BJ (cell line): ENCODE data around the gene LTA. TPM values are rescaled to one million over a fixed set of nuclear protein-coding genes. Genes with fewer than 3 reads are reported as not detected.

Experiments used
- CTCF ChIA-PET: fragments of 350-600 bp; formaldehyde crosslinking; extraction: SDS; loops from one replicate; lab custom pipeline; 2021; ENCODE audit warnings: antibody characterized with exemption, inconsistent platforms; lab: Yijun Ruan, JAX
- POLR2A ChIA-PET: fragments of 300-600 bp; sonication (Branson Sonifier 250); formaldehyde crosslinking; extraction: SDS; loops from one replicate; lab custom pipeline; 2021; ENCODE audit warnings: antibody characterized with exemption; lab: Charles Lee
- DNase-seq: peaks from one replicate; pipeline ENCODE4 v3.0.0-alpha.2; 2011; ENCODE audit warnings: low read depth
- H3K27me3 ChIP-seq: 2 replicates; pipeline ENCODE4 v1.6.0; 2011; ENCODE audit warnings: low read length; ENCODE audit not compliant: control insufficient read depth, insufficient read depth
- H3K36me3 ChIP-seq: 2 replicates; pipeline ENCODE4 v1.5.1; 2011; ENCODE audit warnings: low read length; ENCODE audit not compliant: control insufficient read depth, insufficient read depth
- H3K4me3 ChIP-seq: 2 replicates; pipeline ENCODE4 v1.5.1; 2011; ENCODE audit warnings: low read depth, mild to moderate bottlenecking, control low read depth, low read length
- CTCF ChIP-seq: IDR thresholded peaks from 2 replicates; pipeline ENCODE4 v1.5.1; 2011; ENCODE audit warnings: low read depth, mild to moderate bottlenecking, control low read depth, inconsistent platforms, low read length, moderate library complexity; ENCODE audit not compliant: insufficient read depth
- polyA plus RNA-seq: library from polyadenylated mRNA; depleted of rRNA; stranded (reverse); fragments of >200 nt; gene quantifications from 2 replicates; pipeline ENCODE4 v1.2.3, GENCODE V29; 2011

LTA gene
- polyA plus RNA-seq, 1 experiment = not detected

GRCh38 chr6:31559606-31559957, 12.5 kb upstream of the LTA start:
- Histone ChIP-seq H3K36me3 (peaks cover 16% of the 10 kb centered on the region), H3K27me3 (no peaks in the 10 kb centered on the region), H3K4me3 (no peak overlapping the region)
- POLR2A ChIA-PET = no interaction called here
- CTCF ChIA-PET = interaction anchor here (0.7 to 3.6 kb wide), 7 partner anchors 12 to 37 kb away, joined by 3 to 29 read pairs (median 3); partner anchors contain the start of genes ATP6V1G2, DDX39B, LST1 and LTB
- DNase-seq = no peak
- no peak for TF ChIP-seq CTCF

GRCh38 chr6:31559958-31560696, 12.0 kb upstream of the LTA start:
- no peak overlapping the region for H3K4me3 ChIP-seq
- peaks cover 16% of the 10 kb centered on the region for H3K36me3 ChIP-seq
- POLR2A ChIA-PET = no interaction called here
- CTCF ChIA-PET = interaction anchor here (0.7 to 3.6 kb wide), 8 partner anchors 12 to 67 kb away, joined by 3 to 29 read pairs (median 3); partner anchors contain the start of genes ATP6V1G2, DDX39B, LST1 and LTB
- TF ChIP-seq CTCF = no peak
- no peaks in the 10 kb centered on the region for H3K27me3 ChIP-seq
- DNase-seq = no peak

- POLR2A ChIA-PET = no interaction called here
- H3K36me3 ChIP-seq = peaks cover 16% of the 10 kb centered on the region
- no peak for DNase-seq
- no peak for TF ChIP-seq CTCF
- no peaks in the 10 kb centered on the region for H3K27me3 ChIP-seq
- no peak overlapping the region for H3K4me3 ChIP-seq
- CTCF ChIA-PET = interaction anchor here (1.0 to 3.6 kb wide), 3 partner anchors 21 to 68 kb away, joined by 3 to 29 read pairs (median 18); partner anchors contain the start of gene LTB
Observed at GRCh38 chr6:31560697-31561058, 11.4 kb upstream of the LTA start.

- POLR2A ChIA-PET = no interaction called here
- Histone ChIP-seq H3K4me3 (no peak overlapping the region), H3K36me3 (no peaks in the 10 kb centered on the region), H3K27me3 (peaks cover 1% of the 10 kb centered on the region; the same call in 1 of the 2 replicates)
- TF ChIP-seq CTCF = no peak
- CTCF ChIA-PET = interaction anchor here (0.7 to 6.5 kb wide), 6 partner anchors 8 to 31 kb away, joined by 3 to 43 read pairs (median 4); partner anchors contain the start of gene ATP6V1G2
- no peak for DNase-seq
Observed at GRCh38 chr6:31567531-31568370, 4.3 kb upstream of the LTA start.

GRCh38 chr6:31568537-31568961, 3.5 kb upstream of the LTA start:
- no peaks in the 10 kb centered on the region for H3K36me3 ChIP-seq
- POLR2A ChIA-PET = no interaction called here
- CTCF ChIA-PET = interaction anchor here (0.7 to 6.5 kb wide), 5 partner anchors 12 to 30 kb away, joined by 3 to 43 read pairs (median 3); partner anchors contain the start of gene ATP6V1G2
- TF ChIP-seq CTCF = no peak
- H3K4me3 ChIP-seq = no peak overlapping the region
- peaks cover 1% of the 10 kb centered on the region for H3K27me3 ChIP-seq
- DNase-seq = no peak
